ENCODE results near the gene PIGL. TPM values are rescaled to one million over a fixed set of nuclear protein-coding genes. Genes with fewer than 3 reads are reported as not detected.

Gene PIGL
- total RNA-seq, 1 donor from 2014 or later: 31.1 TPM

DNA sequence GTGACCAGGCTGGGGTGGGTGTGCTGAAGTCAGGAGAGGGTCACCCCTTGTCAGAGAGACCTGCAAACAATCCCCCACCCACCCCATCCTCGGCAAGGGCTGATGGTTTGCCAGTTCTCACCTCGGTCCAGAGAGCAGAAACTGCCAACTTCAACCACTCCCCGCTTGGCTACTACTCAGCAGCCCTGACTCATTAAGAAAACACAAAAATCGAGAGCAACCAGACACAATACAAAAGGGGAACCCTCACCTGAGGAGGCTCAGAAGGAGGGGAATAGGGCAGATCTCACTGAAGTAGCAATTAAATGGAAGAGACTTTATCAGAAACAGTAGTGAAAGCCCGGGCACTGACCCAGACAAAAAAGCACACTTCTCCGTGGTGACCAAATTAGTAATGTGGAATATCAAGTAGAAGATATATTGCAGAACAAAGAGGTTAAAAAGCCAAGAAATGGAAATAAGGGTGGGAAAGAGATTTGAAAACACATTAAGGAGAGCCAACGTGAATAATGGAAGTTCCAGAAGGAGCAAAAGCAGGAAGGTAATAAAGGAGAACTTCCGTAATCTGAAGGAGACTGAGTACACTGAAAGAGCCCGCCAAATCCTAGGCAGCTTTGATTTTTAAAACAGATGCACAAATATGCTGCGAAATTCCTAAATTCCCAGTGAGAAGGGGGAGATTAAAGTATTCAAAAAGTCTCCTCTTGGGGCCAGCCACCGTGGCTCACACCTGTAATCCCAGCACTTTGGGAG lies 112.7 kb downstream of the PIGL start:
- no peaks in the 10 kb centered on the region for H3K27me3 Mint-ChIP-seq (ENCODE audit: low read depth)
- H3K36me3 Mint-ChIP-seq (ENCODE audit: low read depth): no peaks in the 10 kb centered on the region
- TF ChIP-seq CTCF (conservative IDR thresholded peaks at IDR 0.05): no peak
- no peaks in the 10 kb centered on the region for H3K9me3 Mint-ChIP-seq
- no peak for DNase-seq (ENCODE audit: low read depth, low spot score)
- no peak overlapping the region for H3K27ac Mint-ChIP-seq (ENCODE audit: unreplicated experiment)
- no peak overlapping the region for H3K4me3 Mint-ChIP-seq
- H3K4me1 Mint-ChIP-seq: peaks cover 12% of the 10 kb centered on the region

DNA sequence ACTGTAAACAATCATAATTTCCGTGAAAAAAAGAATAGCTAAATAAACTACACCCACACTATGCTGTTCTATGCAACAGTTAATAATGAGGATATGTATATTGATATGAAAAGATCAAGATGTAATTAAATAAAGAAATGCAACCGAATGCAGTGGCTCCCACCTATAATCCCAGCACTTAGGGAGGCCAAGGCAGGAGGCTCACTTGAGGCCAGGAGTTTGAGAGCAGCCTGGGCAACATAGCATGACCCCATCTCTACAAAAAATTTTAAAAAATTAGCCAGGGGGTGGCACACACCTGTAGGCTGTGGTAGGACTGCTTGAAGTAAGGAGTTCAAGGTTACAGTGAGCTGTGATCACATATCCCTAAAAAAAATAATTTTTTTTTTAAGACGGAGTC lies 121.4 kb downstream of the PIGL start:
- H3K4me1 Mint-ChIP-seq: no peaks in the 10 kb centered on the region
- TF ChIP-seq CTCF (conservative IDR thresholded peaks at IDR 0.05): no peak
- no peak for DNase-seq (ENCODE audit: low read depth, low spot score)
- no peak overlapping the region for H3K27ac Mint-ChIP-seq (ENCODE audit: unreplicated experiment)
- no peaks in the 10 kb centered on the region for H3K27me3 Mint-ChIP-seq (ENCODE audit: low read depth)
- no peak overlapping the region for H3K4me3 Mint-ChIP-seq
- peaks cover 13% of the 10 kb centered on the region for H3K36me3 Mint-ChIP-seq (ENCODE audit: low read depth)
- H3K9me3 Mint-ChIP-seq: no peaks in the 10 kb centered on the region

- no peak for DNase-seq (ENCODE audit: low read depth, low spot score)
- H3K4me1 Mint-ChIP-seq: no peaks in the 10 kb centered on the region
- H3K9me3 Mint-ChIP-seq: no peaks in the 10 kb centered on the region
- no peaks in the 10 kb centered on the region for H3K27me3 Mint-ChIP-seq (ENCODE audit: low read depth)
- H3K4me3 Mint-ChIP-seq: no peak overlapping the region
- H3K27ac Mint-ChIP-seq (ENCODE audit: unreplicated experiment): no peak overlapping the region
- peaks cover 20% of the 10 kb centered on the region for H3K36me3 Mint-ChIP-seq (ENCODE audit: low read depth)
- no peak for TF ChIP-seq CTCF (conservative IDR thresholded peaks at IDR 0.05)
Observed at GRCh38 chr17:16339402-16339801, 122.4 kb downstream of the PIGL start.

DNA sequence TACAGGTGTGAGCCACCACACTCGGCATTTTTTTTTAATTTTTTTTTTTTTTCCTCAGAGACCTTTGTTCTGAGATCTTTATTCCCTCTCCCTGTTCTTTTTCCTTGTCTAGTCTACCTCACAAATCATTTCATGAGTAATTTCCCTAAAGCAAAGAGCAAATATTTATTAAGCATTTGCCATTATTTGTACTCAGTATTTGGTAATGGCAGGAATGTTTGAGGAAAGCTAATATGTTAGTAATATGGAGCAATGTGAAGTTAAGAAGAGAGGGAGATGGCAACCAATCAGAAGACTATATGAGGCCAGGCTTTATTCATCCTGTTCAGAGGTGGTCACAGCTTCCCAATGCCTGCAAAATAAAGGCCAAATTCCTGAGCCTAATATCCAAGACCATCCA lies 122.9 kb downstream of the PIGL start:
- TF ChIP-seq CTCF (conservative IDR thresholded peaks at IDR 0.05): no peak
- Mint-ChIP-seq H3K36me3 (ENCODE audit: low read depth) (peaks cover 21% of the 10 kb centered on the region), H3K9me3 (no peaks in the 10 kb centered on the region), H3K4me3 (no peak overlapping the region), H3K27me3 (ENCODE audit: low read depth) (no peaks in the 10 kb centered on the region), H3K27ac (ENCODE audit: unreplicated experiment) (no peak overlapping the region), H3K4me1 (no peaks in the 10 kb centered on the region)
- no peak for DNase-seq (ENCODE audit: low read depth, low spot score)

GRCh38 chr17:16342979-16343378 lies 126.0 kb downstream of the PIGL start:
- no peak for DNase-seq (ENCODE audit: low read depth, low spot score)
- no peak for TF ChIP-seq CTCF (conservative IDR thresholded peaks at IDR 0.05)
- Mint-ChIP-seq H3K4me3 (no peak overlapping the region), H3K9me3 (no peaks in the 10 kb centered on the region), H3K27ac (ENCODE audit: unreplicated experiment) (no peak overlapping the region), H3K4me1 (peaks cover 4% of the 10 kb centered on the region), H3K36me3 (ENCODE audit: low read depth) (peaks cover 31% of the 10 kb centered on the region), H3K27me3 (ENCODE audit: low read depth) (no peaks in the 10 kb centered on the region)

Data from neural crest cell (in vitro differentiated cells).